Stimulated activated memory B cell treated with anti-CD40 and anti-IgM and Interleukin-4, amounts not matched to agents 10 μg/mL and 1 μg/mL and 100 μg/mL, for 72 hours (primary cell): ENCODE results near the gene CEP295NL.

Source experiments
- ATAC-seq: fragments of 150-1000 bp; cut with Tn5 transposase; 2 replicates; pipeline ENCODE4 v1.10.0; 2021
- H3K27ac Mint-ChIP-seq: one replicate; pipeline ENCODE4 v1.8.0; 2022; ENCODE audit warnings: mild to moderate bottlenecking, mixed read lengths
- H3K27me3 Mint-ChIP-seq: one replicate; pipeline ENCODE4 v1.8.0; 2022; ENCODE audit warnings: mixed read lengths
- H3K36me3 Mint-ChIP-seq: one replicate; pipeline ENCODE4 v1.8.0; 2022; ENCODE audit warnings: mixed read lengths
- H3K4me1 Mint-ChIP-seq: one replicate; pipeline ENCODE4 v1.8.0; 2022; ENCODE audit warnings: mixed read lengths
- H3K4me3 Mint-ChIP-seq: one replicate; pipeline ENCODE4 v1.8.0; 2022; ENCODE audit warnings: mild to moderate bottlenecking, moderate library complexity, mixed read lengths
- H3K9me3 Mint-ChIP-seq: one replicate; pipeline ENCODE4 v1.8.0; 2022; ENCODE audit warnings: mixed read lengths

Gene CEP295NL

GRCh38 chr17:78935419-78936323 is 32.7 kb upstream of the CEP295NL start:
- no peaks in the 10 kb centered on the region for H3K9me3 Mint-ChIP-seq
- no peak for ATAC-seq
- peaks cover 11% of the 10 kb centered on the region for H3K4me1 Mint-ChIP-seq
- peaks cover 36% of the 10 kb centered on the region for H3K27me3 Mint-ChIP-seq
- H3K4me3 Mint-ChIP-seq: no peak overlapping the region
- no peaks in the 10 kb centered on the region for H3K36me3 Mint-ChIP-seq
- no peak overlapping the region for H3K27ac Mint-ChIP-seq

GRCh38 chr17:78934681-78935418 is 31.8 kb upstream of the CEP295NL start:
- Mint-ChIP-seq H3K27ac (no peak overlapping the region), H3K27me3 (peaks cover 39% of the 10 kb centered on the region), H3K4me1 (peaks cover 11% of the 10 kb centered on the region), H3K36me3 (no peaks in the 10 kb centered on the region), H3K4me3 (no peak overlapping the region), H3K9me3 (no peaks in the 10 kb centered on the region)
- no peak for ATAC-seq

GRCh38 chr17:78933959-78934568 is 31.1 kb upstream of the CEP295NL start:
- no peak for ATAC-seq
- Mint-ChIP-seq H3K4me1 (peaks cover 11% of the 10 kb centered on the region), H3K27ac (peak overlapping the region; percentile 81), H3K9me3 (no peaks in the 10 kb centered on the region), H3K36me3 (no peaks in the 10 kb centered on the region), H3K4me3 (no peak overlapping the region), H3K27me3 (peaks cover 39% of the 10 kb centered on the region)

GRCh38 chr17:78933025-78933958 is 30.3 kb upstream of the CEP295NL start:
- H3K9me3 Mint-ChIP-seq: no peaks in the 10 kb centered on the region
- H3K4me1 Mint-ChIP-seq: peaks cover 11% of the 10 kb centered on the region
- peaks cover 42% of the 10 kb centered on the region for H3K27me3 Mint-ChIP-seq
- H3K4me3 Mint-ChIP-seq: no peak overlapping the region
- no peaks in the 10 kb centered on the region for H3K36me3 Mint-ChIP-seq
- peak overlapping the region; percentile 81 for H3K27ac Mint-ChIP-seq
- ATAC-seq: peak; percentile 88

- ATAC-seq: no peak
- H3K27ac Mint-ChIP-seq: no peak overlapping the region
- no peak overlapping the region for H3K4me3 Mint-ChIP-seq
- peaks cover 11% of the 10 kb centered on the region for H3K4me1 Mint-ChIP-seq
- H3K9me3 Mint-ChIP-seq: no peaks in the 10 kb centered on the region
- peaks cover 42% of the 10 kb centered on the region for H3K27me3 Mint-ChIP-seq
- no peaks in the 10 kb centered on the region for H3K36me3 Mint-ChIP-seq
Measured at GRCh38 chr17:78929908-78930775, 27.1 kb upstream of the CEP295NL start.

GRCh38 chr17:78925662-78926555 is 22.9 kb upstream of the CEP295NL start:
- H3K4me3 Mint-ChIP-seq: peak overlapping the region; percentile 48
- H3K9me3 Mint-ChIP-seq: no peaks in the 10 kb centered on the region
- peaks cover 30% of the 10 kb centered on the region for H3K27me3 Mint-ChIP-seq
- H3K36me3 Mint-ChIP-seq: no peaks in the 10 kb centered on the region
- peaks cover 18% of the 10 kb centered on the region for H3K4me1 Mint-ChIP-seq
- H3K27ac Mint-ChIP-seq: no peak overlapping the region
- no peak for ATAC-seq

GRCh38 chr17:78925234-78925633 is 22.2 kb upstream of the CEP295NL start, which contains the start of gene TIMP2:
Gene TIMP2 (minus strand): TSS chr17:78925387. CDS start chr17:78925088, 299 bp downstream.
- H3K36me3 Mint-ChIP-seq: no peaks in the 10 kb centered on the region
- H3K4me3 Mint-ChIP-seq: peak within 1 kb of the TSS; percentile 76
- peaks cover 30% of the 10 kb centered on the region for H3K27me3 Mint-ChIP-seq
- H3K4me1 Mint-ChIP-seq: peaks cover 18% of the 10 kb centered on the region
- H3K27ac Mint-ChIP-seq: peak within 1 kb of the TSS; percentile 81
- peak; percentile 63 for ATAC-seq
- no peaks in the 10 kb centered on the region for H3K9me3 Mint-ChIP-seq

GRCh38 chr17:78924481-78925151 is 21.6 kb upstream of the CEP295NL start:
- no peaks in the 10 kb centered on the region for H3K9me3 Mint-ChIP-seq
- H3K4me3 Mint-ChIP-seq: peak overlapping the region; percentile 76
- peaks cover 30% of the 10 kb centered on the region for H3K27me3 Mint-ChIP-seq
- no peaks in the 10 kb centered on the region for H3K36me3 Mint-ChIP-seq
- peaks cover 24% of the 10 kb centered on the region for H3K4me1 Mint-ChIP-seq
- ATAC-seq: peak; percentile 2
- H3K27ac Mint-ChIP-seq: peak overlapping the region; percentile 81

GRCh38 chr17:78923660-78924453 is 20.9 kb upstream of the CEP295NL start:
- Mint-ChIP-seq H3K9me3 (no peaks in the 10 kb centered on the region), H3K27me3 (peaks cover 24% of the 10 kb centered on the region), H3K36me3 (no peaks in the 10 kb centered on the region), H3K27ac (peak overlapping the region; percentile 81), H3K4me3 (peak overlapping the region; percentile 76), H3K4me1 (peaks cover 25% of the 10 kb centered on the region)
- ATAC-seq: peak; percentile 87

GRCh38 chr17:78922816-78923498 is 20.0 kb upstream of the CEP295NL start:
- ATAC-seq: no peak
- peaks cover 16% of the 10 kb centered on the region for H3K27me3 Mint-ChIP-seq
- H3K36me3 Mint-ChIP-seq: no peaks in the 10 kb centered on the region
- H3K9me3 Mint-ChIP-seq: no peaks in the 10 kb centered on the region
- H3K4me1 Mint-ChIP-seq: peaks cover 25% of the 10 kb centered on the region
- peak overlapping the region; percentile 39 for H3K4me3 Mint-ChIP-seq
- peak overlapping the region; percentile 81 for H3K27ac Mint-ChIP-seq

- H3K4me3 Mint-ChIP-seq: no peak overlapping the region
- H3K4me1 Mint-ChIP-seq: peaks cover 35% of the 10 kb centered on the region
- no peaks in the 10 kb centered on the region for H3K36me3 Mint-ChIP-seq
- peaks cover 20% of the 10 kb centered on the region for H3K27me3 Mint-ChIP-seq
- H3K27ac Mint-ChIP-seq: no peak overlapping the region
- no peaks in the 10 kb centered on the region for H3K9me3 Mint-ChIP-seq
- no peak for ATAC-seq
Measured at GRCh38 chr17:78921437-78921971, 18.5 kb upstream of the CEP295NL start.
